Spleen (tissue), 11 donors: ENCODE measurements around the gene NAA35. TPM values are rescaled to one million over a fixed set of nuclear protein-coding genes. Genes with fewer than 3 reads are reported as not detected.

Experiments
- DNase-seq: peaks from one replicate; pipeline ENCODE4 v3.0.0-alpha.2; 2020
- H3K27ac ChIP-seq, 8 donors: fragments of 200-600 bp; sonication (generic) in 7 of 8; 1 replicate in 4 of 8; 2 replicates in 4 of 8; pipeline versions ENCODE4 v1.5.0 to v1.8.0; 2016 to 2021; ENCODE audit warnings: inconsistent platforms in 4 of 8, mild to moderate bottlenecking in 4 of 8, moderate library complexity in 1 of 8
- H3K27me3 ChIP-seq, 7 donors: fragments of 200-600 bp; sonication (generic) in 6 of 7; replicated peaks in 1 of 7; 1 replicate in 4 of 7; 2 replicates in 3 of 7; pipeline versions ENCODE4 v1.5.0 to v1.8.0; 2016 to 2021; ENCODE audit warnings: inconsistent platforms in 3 of 7, mild to moderate bottlenecking in 1 of 7
- H3K36me3 ChIP-seq, 6 donors: fragments of 200-600 bp; sonication (generic) in 5 of 6; 1 replicate in 4 of 6; 2 replicates in 2 of 6; pipeline versions ENCODE4 v1.5.0 to v1.8.0; 2016 to 2021; ENCODE audit warnings: inconsistent platforms in 2 of 6
- H3K4me1 ChIP-seq, 6 donors: fragments of 200-600 bp; sonication (generic) in 5 of 6; 1 replicate in 3 of 6; 2 replicates in 3 of 6; pipeline versions ENCODE4 v1.5.0 to v1.8.0; 2016 to 2021; ENCODE audit warnings: inconsistent platforms in 3 of 6
- H3K4me3 ChIP-seq, 8 donors: fragments of 200-600 bp; sonication (generic) in 7 of 8; 1 replicate in 4 of 8; 2 replicates in 4 of 8; pipeline versions ENCODE4 v1.5.0 to v1.8.0; 2016 to 2021; ENCODE audit warnings: inconsistent platforms in 4 of 8, mild to moderate bottlenecking in 4 of 8, moderate library complexity in 2 of 8
- H3K9me3 ChIP-seq, 8 donors: fragments of 200-600 bp; sonication (generic) in 7 of 8; 1 replicate in 4 of 8; 2 replicates in 4 of 8; pipeline versions ENCODE4 v1.5.0 to v1.8.0; 2016 to 2021; ENCODE audit warnings: inconsistent platforms in 4 of 8
- CTCF ChIP-seq, 11 experiments: fragments of 200-600 bp in 7 of 11; fragments of 450-650 bp in 4 of 11; sonication (generic) in 4 of 11; IDR thresholded peaks in 8 of 11; conservative IDR thresholded peaks in 3 of 11; 1 replicate in 7 of 11; 2 replicates in 4 of 11; pipeline versions ENCODE4 v1.4.0 to v1.8.0; 2016 to 2021; ENCODE audit warnings: antibody characterized with exemption in 11 of 11, inconsistent platforms in 4 of 11, mild to moderate bottlenecking in 1 of 11
- POLR2A ChIP-seq, 3 donors: fragments of 450-650 bp; IDR thresholded peaks; one replicate each; pipeline ENCODE4 v1.5.1; 2017; ENCODE audit warnings: antibody characterized with exemption in 3 of 3, mild to moderate bottlenecking in 1 of 3
- POLR2AphosphoS5 ChIP-seq, 3 donors: sonication (generic); formaldehyde crosslinking; IDR thresholded peaks; one replicate each; pipeline ENCODE4 v1.5.1; 2017; ENCODE audit warnings: antibody characterized with exemption in 3 of 3
- WGBS, 5 donors: extraction: QIAGEN DNeasy Blood & Tissue Kit in 3 of 5; methylation state at CpG; one replicate each; pipeline versions ENCODE4 v1.1.5 to v1.1.7; 2013 to 2018; 5-methylcytosine and 5-hydroxymethylcytosine counted together
- intact Hi-C: fragments of 100-400 bp; cut with DNase I; formaldehyde crosslinking; loops from one replicate; pipeline ENCODE4 v1.15.0; 2023; ENCODE audit warnings: low total_unique reads
- polyA plus RNA-seq, 3 donors: library from polyadenylated mRNA; stranded (reverse); fragments of 200-250 nt; gene quantifications; one replicate each; pipeline ENCODE4 v1.2.1, GENCODE V29; 2013
- total RNA-seq, 7 donors: library from RNA; depleted of rRNA in 3 of 7; stranded (reverse); fragments of >200 nt in 3 of 7; fragmentation: NEBNext Ultra II Directional in 4 of 7; extraction: Animal tissue kit (Norgen Biotek cat#: 25700) in 4 of 7; gene quantifications; one replicate each; pipeline versions ENCODE4 v1.1.0 to v1.2.1, GENCODE V29; 2016 to 2021
- donor health status: healthy with polysubstance abuse.
- donor health status: DM: no; HTN: no; CAD: no; lungs with moderate emphysema.
- donor health status: DM: no; HTN: no; CAD: no.
- donor health status: Bipolar disorder and iron deficiency.
- donor health status: healthy.
- donor health status: DM: no; HTN: no; CAD: no.
- donor health status: DM: yes; HTN: yes; CAD: no.

NAA35 gene
- total and polyA plus RNA-seq, 10 donors = 4.2 to 23.7 (median 18.9) TPM

DNA sequence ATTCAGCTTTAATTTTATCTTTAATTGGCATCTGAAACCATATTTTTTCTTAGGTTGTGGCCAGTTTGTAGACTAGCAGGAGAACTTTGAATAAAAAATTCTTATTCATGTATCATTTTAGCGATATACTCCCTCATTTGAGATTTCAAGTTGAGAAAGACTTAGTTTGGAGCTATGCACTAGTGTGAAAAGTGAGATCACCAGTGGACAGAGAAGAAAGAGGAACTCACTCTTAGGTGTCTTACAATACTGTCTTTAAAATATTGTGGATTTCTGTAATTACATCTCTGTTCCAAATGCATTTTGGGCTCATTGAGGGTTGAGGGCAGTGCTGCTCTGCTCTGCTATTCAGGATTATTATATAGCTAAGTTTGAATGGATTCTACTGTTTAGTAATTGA is 54.7 kb downstream of the NAA35 start:
- Histone ChIP-seq H3K27ac (no peak overlapping the region), H3K4me3 (no peak overlapping the region), H3K36me3 (peaks cover 2 to 75% (median 20%) of the 10 kb centered on the region in 6 donors), H3K4me1 (no peaks in the 10 kb centered on the region), H3K27me3 (no peaks in the 10 kb centered on the region), H3K9me3 (no peaks in the 10 kb centered on the region)
- TF ChIP-seq POLR2AphosphoS5 (IDR thresholded peaks at IDR 0.05) = no peak
- no peak for TF ChIP-seq CTCF (IDR thresholded peaks at IDR 0.05 in 8 of 11, conservative IDR thresholded peaks at IDR 0.05 in 3 of 11)
- no peak for TF ChIP-seq POLR2A (IDR thresholded peaks at IDR 0.05)
- 91 to 100% (median 96%) methylated on average over 1 of the region's 1 CpG for WGBS, 5 donors
- intact Hi-C loops = no loop called here
- no peak for DNase-seq

DNA sequence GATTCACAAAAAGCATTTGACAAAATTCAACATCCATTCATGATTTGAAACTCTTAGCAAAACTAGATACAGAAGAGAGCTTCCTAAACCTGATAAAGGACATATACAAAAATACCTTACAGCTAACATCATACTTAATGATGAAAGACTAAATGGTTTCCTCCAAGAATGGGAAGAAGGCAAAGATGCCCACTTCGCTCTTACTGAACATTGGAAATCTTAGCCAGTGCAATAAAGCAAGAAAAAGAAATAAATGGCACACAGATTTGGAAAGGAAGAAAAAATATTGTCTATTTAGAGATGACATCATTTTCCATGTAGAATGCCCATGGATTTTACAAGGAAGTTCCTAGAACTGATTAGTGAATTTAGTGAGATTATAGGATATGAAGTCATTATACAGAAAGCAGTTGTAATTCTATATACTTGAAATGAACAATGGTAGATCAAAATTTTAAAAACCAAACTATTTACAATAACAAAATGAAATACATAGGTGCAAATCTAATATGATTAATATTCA is 64.4 kb downstream of the NAA35 start:
- intact Hi-C loops = no loop called here
- 94 to 100% (median 97%) methylated on average over 1 of the region's 1 CpG for WGBS, 5 donors
- no peaks in the 10 kb centered on the region for H3K4me1 ChIP-seq
- no peak for DNase-seq
- H3K36me3 ChIP-seq = peaks cover 0 to 96% (median 59%) of the 10 kb centered on the region in 6 donors
- no peaks in the 10 kb centered on the region for H3K27me3 ChIP-seq
- no peak overlapping the region for H3K27ac ChIP-seq
- no peak overlapping the region for H3K4me3 ChIP-seq
- H3K9me3 ChIP-seq = peaks cover 0 to 22% (median 16%) of the 10 kb centered on the region in 8 donors
- no peak for TF ChIP-seq POLR2AphosphoS5 (IDR thresholded peaks at IDR 0.05)
- no peak for TF ChIP-seq POLR2A (IDR thresholded peaks at IDR 0.05)
- TF ChIP-seq CTCF (IDR thresholded peaks at IDR 0.05 in 8 of 11, conservative IDR thresholded peaks at IDR 0.05 in 3 of 11) = no peak

DNA sequence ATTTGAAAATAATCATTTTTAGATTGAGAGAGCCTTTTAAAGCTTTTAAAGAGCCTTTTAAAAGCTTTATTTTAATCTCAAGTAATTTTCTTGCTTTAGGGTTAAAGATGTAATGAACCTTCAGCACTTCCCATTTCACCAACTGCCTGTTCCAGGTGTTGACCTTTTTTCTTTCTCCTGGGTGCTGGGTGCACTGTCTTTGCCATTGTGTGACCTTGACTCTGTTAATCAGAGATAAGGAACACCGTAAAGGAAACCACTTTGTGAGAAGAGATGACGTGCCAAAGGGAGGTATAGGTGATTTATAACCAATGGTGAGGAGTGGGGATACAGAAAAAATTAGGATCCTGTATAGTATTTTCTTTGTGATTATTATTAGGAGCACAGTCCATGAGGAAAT is 68.2 kb downstream of the NAA35 start:
- TF ChIP-seq CTCF (IDR thresholded peaks at IDR 0.05 in 8 of 11, conservative IDR thresholded peaks at IDR 0.05 in 3 of 11) (no peak), POLR2AphosphoS5 (IDR thresholded peaks at IDR 0.05) (no peak), POLR2A (IDR thresholded peaks at IDR 0.05) (no peak)
- intact Hi-C loops = no loop called here
- no peaks in the 10 kb centered on the region for H3K27me3 ChIP-seq
- peaks cover 0 to 98% (median 67%) of the 10 kb centered on the region in 6 donors for H3K36me3 ChIP-seq
- H3K4me1 ChIP-seq = no peaks in the 10 kb centered on the region
- no peak overlapping the region for H3K4me3 ChIP-seq
- WGBS, 5 donors = 65 to 79% (median 67%) methylated on average over 2 of the region's 2 CpGs
- H3K27ac ChIP-seq = no peak overlapping the region
- DNase-seq = no peak
- H3K9me3 ChIP-seq = peaks cover 0 to 20% (median 16%) of the 10 kb centered on the region in 8 donors

DNA sequence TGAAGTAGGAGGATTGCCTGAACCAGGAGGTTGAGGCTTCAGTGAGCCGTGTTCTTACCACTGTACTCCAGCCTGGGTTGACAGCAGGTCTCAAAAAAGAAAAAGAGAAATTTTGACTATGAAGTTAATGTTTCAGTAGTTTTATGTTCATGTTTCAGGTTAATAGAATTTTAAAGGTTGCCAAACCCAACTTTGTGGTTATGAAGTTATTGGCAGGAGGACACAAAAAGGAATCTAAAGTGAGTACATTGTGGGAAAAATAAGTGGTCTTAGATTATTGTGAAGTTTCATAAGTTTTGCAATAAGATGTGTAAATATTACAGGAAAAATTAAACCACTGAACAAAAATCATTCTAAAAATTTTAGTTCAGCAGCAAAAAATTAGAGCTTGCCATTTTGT is 79.8 kb downstream of the NAA35 start:
- no peak for DNase-seq
- intact Hi-C loops = no loop called here
- Histone ChIP-seq H3K4me3 (no peak overlapping the region), H3K27ac (no peak overlapping the region), H3K4me1 (no peaks in the 10 kb centered on the region), H3K36me3 (peaks cover 0 to 98% (median 63%) of the 10 kb centered on the region in 6 donors), H3K27me3 (no peaks in the 10 kb centered on the region), H3K9me3 (no peaks in the 10 kb centered on the region)
- TF ChIP-seq CTCF (IDR thresholded peaks at IDR 0.05 in 8 of 11, conservative IDR thresholded peaks at IDR 0.05 in 3 of 11) (no peak), POLR2A (IDR thresholded peaks at IDR 0.05) (no peak), POLR2AphosphoS5 (IDR thresholded peaks at IDR 0.05) (no peak)
- WGBS, 5 donors = 100% methylated on average over 1 of the region's 1 CpG
